HepG2 (cell line): ENCODE data around the gene CD19. TPM values are rescaled to one million over a fixed set of nuclear protein-coding genes. Genes with fewer than 3 reads are reported as not detected.

ENCODE experiments used
- ATAC-seq: fragments of 200-7000 bp; cut with Tn5 transposase; 3 replicates; pipeline ENCODE4 v1.9.1; 2020; ENCODE audit warnings: mild to moderate bottlenecking, moderate library complexity
- BruUV-seq: library from RNA; stranded (reverse); fragments of 400-500 nt; replicated peaks from 2 replicates; lab custom pipeline; 2021; lab: Mats Ljungman, UMichigan
- CTCF ChIA-PET: fragments of 300-600 bp; formaldehyde crosslinking; extraction: SDS; loops from one replicate; lab custom pipeline; 2021; ENCODE audit warnings: low total read pairs, inconsistent platforms, low intra/inter-chr PET ratio; lab: Yijun Ruan, JAX
- POLR2A ChIA-PET: fragments of 350-600 bp; sonication (Branson Sonifier 250); formaldehyde crosslinking; loops from one replicate; lab custom pipeline; 2020; ENCODE audit warnings: antibody characterized with exemption, inconsistent platforms; lab: Yijun Ruan, JAX
- DNase-seq: peaks from one replicate; pipeline ENCODE4 v3.0.0-alpha.2; 2015; ENCODE audit warnings: low spot score
- FAIRE-seq: peaks from 3 replicates; lab custom pipeline; 2011; peaks lifted over from hg19 to GRCh38; lab: Jason Lieb, UNC
- H2AFZ ChIP-seq: one replicate; pipeline ENCODE4 v1.6.1; 2011; ENCODE audit warnings: low read length, inconsistent platforms
- H3K27ac ChIP-seq: fragments of 300-600 bp; 3 replicates; pipeline ENCODE4 v1.8.0; 2011; ENCODE audit warnings: mixed run types, mild to moderate bottlenecking, mixed read lengths, low read length, inconsistent platforms; ENCODE audit not compliant: insufficient read depth; ENCODE audit errors: extremely low read length
- H3K27me3 ChIP-seq, 2 experiments: fragments of 200-600 bp in 1 of 2; 2 replicates in 1 of 2; 3 replicates in 1 of 2; pipeline versions ENCODE4 v1.6.0 to v1.8.0; 2011; ENCODE audit warnings: low read length in 2 of 2, mild to moderate bottlenecking in 2 of 2, moderate library complexity in 2 of 2, inconsistent platforms in 1 of 2; ENCODE audit not compliant: insufficient read depth in 2 of 2, control insufficient read depth in 1 of 2
- H3K36me3 ChIP-seq, 2 experiments: fragments of 200-600 bp in 1 of 2; replicated peaks in 1 of 2; 2 replicates in 1 of 2; 3 replicates in 1 of 2; pipeline versions ENCODE4 v1.5.1 to v1.8.0; 2011; ENCODE audit warnings: low read length in 2 of 2, inconsistent platforms in 1 of 2; ENCODE audit not compliant: insufficient read depth in 2 of 2, control insufficient read depth in 1 of 2
- H3K4me1 ChIP-seq: 2 replicates; pipeline ENCODE4 v1.5.1; 2012; ENCODE audit warnings: low read length, inconsistent platforms; ENCODE audit not compliant: insufficient read depth
- H3K4me2 ChIP-seq: 2 replicates; pipeline ENCODE4 v1.6.0; 2011; ENCODE audit warnings: low read depth, low read length, inconsistent platforms
- H3K4me3 ChIP-seq, 3 experiments: fragments of 200-600 bp in 1 of 3; sonication (generic), shearing (Covaris generic) in 1 of 3; replicated peaks in 1 of 3; 2 replicates each; pipeline ENCODE4 v1.5.1; 2011 to 2016; ENCODE audit warnings: low read length in 3 of 3, inconsistent platforms in 2 of 3, low read depth in 2 of 3, mild to moderate bottlenecking in 2 of 3, control low read depth in 1 of 3, mixed read lengths in 1 of 3; ENCODE audit not compliant: insufficient read depth in 1 of 3
- H3K79me2 ChIP-seq: one replicate; pipeline ENCODE4 v1.6.1; 2011; ENCODE audit warnings: low read length, inconsistent platforms; ENCODE audit not compliant: insufficient read depth
- H3K9ac ChIP-seq: 2 replicates; pipeline ENCODE4 v1.6.0; 2011; ENCODE audit warnings: mild to moderate bottlenecking, low read depth, low read length, inconsistent platforms; ENCODE audit not compliant: insufficient read depth
- H3K9me3 ChIP-seq: 2 replicates; pipeline ENCODE4 v1.5.1; 2012; ENCODE audit warnings: mild to moderate bottlenecking, low read length
- H4K20me1 ChIP-seq: 2 replicates; pipeline ENCODE4 v1.6.0; 2011; ENCODE audit warnings: inconsistent platforms, mild to moderate bottlenecking, low read length, moderate library complexity; ENCODE audit not compliant: insufficient read depth
- CERS6 ChIP-seq: sonication (generic); formaldehyde crosslinking; IDR thresholded peaks from 2 replicates; pipeline ENCODE4 v1.5.0; 2020; ENCODE audit warnings: missing genetic modification reagents
- GLMP ChIP-seq: sonication (generic); formaldehyde crosslinking; IDR thresholded peaks from 2 replicates; pipeline ENCODE4 v1.9.0; 2021; ENCODE audit warnings: missing genetic modification reagents, mild to moderate bottlenecking, borderline replicate concordance
- IKZF1 ChIP-seq: fragments of 450-650 bp; IDR thresholded peaks from 2 replicates; pipeline ENCODE4 v1.7.1; 2016
- IRF2 ChIP-seq: IDR thresholded peaks from 2 replicates; pipeline ENCODE4 v1.6.1; 2018; ENCODE audit warnings: missing genetic modification reagents, missing compliant biosample characterization
- JDP2 ChIP-seq: sonication (generic); formaldehyde crosslinking; IDR thresholded peaks from 2 replicates; pipeline ENCODE4 v1.8.1; 2022; ENCODE audit warnings: missing genetic modification reagents, borderline replicate concordance
- MAF1 ChIP-seq: sonication (generic); formaldehyde crosslinking; IDR thresholded peaks from 2 replicates; pipeline ENCODE4 v1.5.0; 2020; ENCODE audit warnings: missing genetic modification reagents, borderline replicate concordance
- MYC ChIP-seq: sonication (generic); formaldehyde crosslinking; IDR thresholded peaks from 2 replicates; pipeline ENCODE4 v1.9.0; 2021; ENCODE audit warnings: missing genetic modification reagents, borderline replicate concordance
- NFKB2 ChIP-seq: sonication (generic); formaldehyde crosslinking; IDR thresholded peaks from 2 replicates; pipeline ENCODE4 v1.4.0; 2020; ENCODE audit warnings: missing genetic modification reagents, borderline replicate concordance
- NR2F1 ChIP-seq, 2 experiments: fragments of 450-650 bp in 1 of 2; formaldehyde crosslinking in 1 of 2; IDR thresholded peaks; 2 replicates each; pipeline versions ENCODE4 v1.5.0 to v1.6.1; 2016 to 2020; ENCODE audit warnings: mild to moderate bottlenecking in 1 of 2, missing compliant biosample characterization in 1 of 2, missing genetic modification reagents in 1 of 2, moderate library complexity in 1 of 2
- RBM22 ChIP-seq: fragments of 200-400 bp; formaldehyde crosslinking; optimal IDR thresholded peaks from 2 replicates; pipeline ENCODE3; 2017; ENCODE audit warnings: mild to moderate bottlenecking, low read length, moderate library complexity
- THYN1 ChIP-seq: sonication (generic); formaldehyde crosslinking; IDR thresholded peaks from 2 replicates; pipeline ENCODE4 v1.8.1; 2023; ENCODE audit warnings: low read depth, mild to moderate bottlenecking, moderate library complexity, missing genetic modification reagents, borderline replicate concordance
- ZMYM3 ChIP-seq: sonication (generic); formaldehyde crosslinking; IDR thresholded peaks from 2 replicates; pipeline ENCODE4 v1.5.1; 2020; ENCODE audit warnings: mild to moderate bottlenecking, missing genetic modification reagents
- ZNF335 ChIP-seq: sonication (generic); formaldehyde crosslinking; IDR thresholded peaks from 2 replicates; pipeline ENCODE4 v1.4.0; 2020; ENCODE audit warnings: missing genetic modification reagents
- ZNF570 ChIP-seq: sonication (generic); formaldehyde crosslinking; IDR thresholded peaks from 2 replicates; pipeline ENCODE4 v1.4.0; 2020; ENCODE audit warnings: mild to moderate bottlenecking, missing genetic modification reagents, borderline replicate concordance
- ZNF577 ChIP-seq: sonication (generic); formaldehyde crosslinking; IDR thresholded peaks from 2 replicates; pipeline ENCODE4 v1.4.0; 2020; ENCODE audit warnings: mild to moderate bottlenecking, low read depth, missing genetic modification reagents, borderline replicate concordance
- ZNF687 ChIP-seq: sonication (generic); formaldehyde crosslinking; IDR thresholded peaks from 2 replicates; pipeline ENCODE4 v1.5.1; 2020; ENCODE audit warnings: mild to moderate bottlenecking, missing genetic modification reagents, moderate library complexity
- ZSCAN20 ChIP-seq: sonication (generic); formaldehyde crosslinking; IDR thresholded peaks from 2 replicates; pipeline ENCODE4 v1.4.0; 2020; ENCODE audit warnings: missing genetic modification reagents, mild to moderate bottlenecking, borderline replicate concordance
- WGBS: methylation state at CpG from one replicate; pipeline ENCODE4 v1.1.6; 2017; ENCODE audit warnings: low lambda C conversion rate; 5-methylcytosine and 5-hydroxymethylcytosine counted together
- in situ Hi-C: cut with HindIII; loops from 2 replicates; pipeline ENCODE4 v1.10.0; 2017; ENCODE audit warnings: low pct_unique_long_range_greater_than_20kb; ENCODE audit not compliant: extremely low pct_ligation_motif_present
- intact Hi-C: fragments of 100-400 bp; cut with micrococcal nuclease; formaldehyde crosslinking; loops from one replicate; pipeline ENCODE4 v1.10.0; 2022; ENCODE audit not compliant: unreplicated experiment
- polyA plus RNA-seq, 8 experiments: library from polyadenylated mRNA; depleted of rRNA in 3 of 8; stranded (reverse) in 7 of 8; unstranded in 1 of 8; fragments of >200 nt; fragmentation: Illumina TruSeq in 4 of 8; extraction: Trizol in 4 of 8; gene quantifications; 2 replicates each; pipeline versions ENCODE4 v1.2.1 to v1.2.3, GENCODE V29; 2011 to 2016; ENCODE audit warnings: low read depth in 4 of 8, missing spikeins in 1 of 8, mixed read lengths in 1 of 8; ENCODE audit not compliant: insufficient read depth in 1 of 8
- total RNA-seq, 5 experiments: library from RNA; depleted of rRNA; stranded (reverse); fragments of >200 nt; fragmentation: Illumina TruSeq; extraction: Trizol; gene quantifications; 2 replicates each; pipeline ENCODE4 v1.2.3, GENCODE V29; 2016; ENCODE audit warnings: low read depth in 1 of 5
- TF ChIP-seq, protein P1 (sequence below): IDR thresholded peaks from 2 replicates; pipeline ENCODE4 v1.6.1; 2016; ENCODE audit warnings: mild to moderate bottlenecking

The CD19 gene
- total and polyA plus RNA-seq, 2 of the 13 experiments (the other 11 are each of a cell fraction or from before 2014, with no cell fraction given): 0.55 to 1.1 TPM

- no peak overlapping the region for H3K4me2 ChIP-seq
- no peaks in the 10 kb centered on the region; the same call in 1 of the 2 replicates for H4K20me1 ChIP-seq
- H3K27ac ChIP-seq: no peak overlapping the region
- H3K4me3 ChIP-seq: no peak overlapping the region
- in situ Hi-C loops: no loop called here
- intact Hi-C loops: no loop called here
- ChIA-PET POLR2A (interaction anchor here (1.0 kb wide), 1 partner anchor 9 kb away, joined by 3 read pairs; the partner anchor contains the start of gene SPNS1), CTCF (no interaction called here)
- no TSS peak for BruUV-seq
- no peaks in the 10 kb centered on the region for H3K79me2 ChIP-seq
- ATAC-seq: no peak
- WGBS: 96% methylated on average over 11 of the region's 11 CpGs
- no peak overlapping the region for H3K9ac ChIP-seq
- FAIRE-seq: no peak
- no peak for TF ChIP-seq ZMYM3 (CRISPR knock-in tag)
- no peak for TF ChIP-seq ZNF577 (CRISPR knock-in tag)
- TF ChIP-seq MYC (CRISPR knock-in tag): no peak
- TF ChIP-seq MAF1 (CRISPR knock-in tag): no peak
- no peak for TF ChIP-seq ZSCAN20 (CRISPR knock-in tag)
- no peak for TF ChIP-seq ZNF570 (CRISPR knock-in tag)
- TF ChIP-seq JDP2 (CRISPR knock-in tag): no peak
- TF ChIP-seq NFKB2 (CRISPR knock-in tag): no peak
- no peak for TF ChIP-seq ZNF687
- TF ChIP-seq IKZF1: no peak
- TF ChIP-seq, protein P1, sequence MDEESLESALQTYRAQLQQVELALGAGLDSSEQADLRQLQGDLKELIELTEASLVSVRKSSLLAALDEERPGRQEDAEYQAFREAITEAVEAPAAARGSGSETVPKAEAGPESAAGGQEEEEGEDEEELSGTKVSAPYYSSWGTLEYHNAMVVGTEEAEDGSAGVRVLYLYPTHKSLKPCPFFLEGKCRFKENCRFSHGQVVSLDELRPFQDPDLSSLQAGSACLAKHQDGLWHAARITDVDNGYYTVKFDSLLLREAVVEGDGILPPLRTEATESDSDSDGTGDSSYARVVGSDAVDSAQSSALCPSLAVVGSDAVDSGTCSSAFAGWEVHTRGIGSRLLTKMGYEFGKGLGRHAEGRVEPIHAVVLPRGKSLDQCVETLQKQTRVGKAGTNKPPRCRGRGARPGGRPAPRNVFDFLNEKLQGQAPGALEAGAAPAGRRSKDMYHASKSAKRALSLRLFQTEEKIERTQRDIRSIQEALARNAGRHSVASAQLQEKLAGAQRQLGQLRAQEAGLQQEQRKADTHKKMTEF (CRISPR knock-in tag): no peak
- no peak for TF ChIP-seq IRF2 (CRISPR knock-in tag)
- TF ChIP-seq ZNF335 (CRISPR knock-in tag): no peak
- no peak for TF ChIP-seq CERS6
- no peak for TF ChIP-seq RBM22
- TF ChIP-seq THYN1 (CRISPR knock-in tag): no peak
- TF ChIP-seq GLMP (CRISPR knock-in tag): no peak
- TF ChIP-seq NR2F1 (CRISPR knock-in tag; IDR thresholded peaks at IDR 0.05): no peak
- H3K36me3 ChIP-seq: peaks cover 21 to 55% of the 10 kb centered on the region in 2 experiments
- no peak for DNase-seq
- no peaks in the 10 kb centered on the region for H3K9me3 ChIP-seq
- H3K27me3 ChIP-seq: no peaks in the 10 kb centered on the region
- H2AFZ ChIP-seq: no peak overlapping the region
- H3K4me1 ChIP-seq: no peaks in the 10 kb centered on the region
Measured at GRCh38 chr16:28982949-28983348, 51.2 kb downstream of the CD19 start.
